Stimulated activated memory B cell treated with anti-CD40 and anti-IgM and Interleukin-4, amounts not matched to agents 10 μg/mL and 1 μg/mL and 100 μg/mL, for 72 hours (primary cell): ENCODE results near the gene VPS54.
"Not testable (repeated sequence)": the region's sequence is repeated elsewhere in the genome, so short reads cannot be mapped to it uniquely, and the experiment has no call there.

ENCODE experiments used
- ATAC-seq: fragments of 150-1000 bp; cut with Tn5 transposase; 2 replicates; pipeline ENCODE4 v1.10.0; 2021
- H3K27ac Mint-ChIP-seq: one replicate; pipeline ENCODE4 v1.8.0; 2022; ENCODE audit warnings: mild to moderate bottlenecking, mixed read lengths
- H3K27me3 Mint-ChIP-seq: one replicate; pipeline ENCODE4 v1.8.0; 2022; ENCODE audit warnings: mixed read lengths
- H3K36me3 Mint-ChIP-seq: one replicate; pipeline ENCODE4 v1.8.0; 2022; ENCODE audit warnings: mixed read lengths
- H3K4me1 Mint-ChIP-seq: one replicate; pipeline ENCODE4 v1.8.0; 2022; ENCODE audit warnings: mixed read lengths
- H3K4me3 Mint-ChIP-seq: one replicate; pipeline ENCODE4 v1.8.0; 2022; ENCODE audit warnings: mild to moderate bottlenecking, moderate library complexity, mixed read lengths
- H3K9me3 Mint-ChIP-seq: one replicate; pipeline ENCODE4 v1.8.0; 2022; ENCODE audit warnings: mixed read lengths

VPS54 gene

GRCh38 chr2:63991173-63991999 lies 27.8 kb downstream of the VPS54 start:
- not testable (repeated sequence) for H3K9me3 Mint-ChIP-seq, H3K27ac Mint-ChIP-seq, H3K27me3 Mint-ChIP-seq, ATAC-seq, H3K4me3 Mint-ChIP-seq, H3K4me1 Mint-ChIP-seq
- peaks cover 27% of the 10 kb centered on the region for H3K36me3 Mint-ChIP-seq

GRCh38 chr2:63990072-63990471 lies 29.2 kb downstream of the VPS54 start:
- H3K4me1 Mint-ChIP-seq: peaks cover 6% of the 10 kb centered on the region
- peaks cover 7% of the 10 kb centered on the region for H3K9me3 Mint-ChIP-seq

GRCh38 chr2:63988842-63989436 lies 30.3 kb downstream of the VPS54 start:
- Mint-ChIP-seq H3K36me3 (peaks cover 28% of the 10 kb centered on the region), H3K4me1 (peaks cover 11% of the 10 kb centered on the region)
- not testable (repeated sequence) for H3K4me3 Mint-ChIP-seq, H3K27me3 Mint-ChIP-seq, H3K27ac Mint-ChIP-seq, H3K9me3 Mint-ChIP-seq, ATAC-seq

More at GRCh38 chr2:63990072-63990471, 29.2 kb downstream of the VPS54 start:
- no peak overlapping the region for H3K27ac Mint-ChIP-seq
- H3K4me3 Mint-ChIP-seq: no peak overlapping the region
- ATAC-seq: no peak
- no peaks in the 10 kb centered on the region for H3K27me3 Mint-ChIP-seq
- peaks cover 27% of the 10 kb centered on the region for H3K36me3 Mint-ChIP-seq

GRCh38 chr2:63984606-63985359 lies 34.4 kb downstream of the VPS54 start:
- Mint-ChIP-seq H3K4me3 (no peak overlapping the region), H3K9me3 (no peaks in the 10 kb centered on the region), H3K27me3 (no peaks in the 10 kb centered on the region), H3K27ac (no peak overlapping the region), H3K36me3 (peaks cover 32% of the 10 kb centered on the region), H3K4me1 (peaks cover 11% of the 10 kb centered on the region)
- no peak for ATAC-seq

GRCh38 chr2:63983986-63984605 lies 35.1 kb downstream of the VPS54 start:
- peaks cover 34% of the 10 kb centered on the region for H3K36me3 Mint-ChIP-seq
- peaks cover 11% of the 10 kb centered on the region for H3K4me1 Mint-ChIP-seq
- no peaks in the 10 kb centered on the region for H3K9me3 Mint-ChIP-seq
- ATAC-seq: no peak
- no peak overlapping the region for H3K27ac Mint-ChIP-seq
- H3K27me3 Mint-ChIP-seq: no peaks in the 10 kb centered on the region
- no peak overlapping the region for H3K4me3 Mint-ChIP-seq

GRCh38 chr2:63982335-63982734 lies 36.9 kb downstream of the VPS54 start:
- H3K36me3 Mint-ChIP-seq: peaks cover 41% of the 10 kb centered on the region
- no peak for ATAC-seq
- peaks cover 18% of the 10 kb centered on the region for H3K4me1 Mint-ChIP-seq
- no peak overlapping the region for H3K4me3 Mint-ChIP-seq
- no peaks in the 10 kb centered on the region for H3K27me3 Mint-ChIP-seq
- no peaks in the 10 kb centered on the region for H3K9me3 Mint-ChIP-seq
- no peak overlapping the region for H3K27ac Mint-ChIP-seq

- peaks cover 44% of the 10 kb centered on the region for H3K36me3 Mint-ChIP-seq
- no peaks in the 10 kb centered on the region for H3K27me3 Mint-ChIP-seq
- H3K4me1 Mint-ChIP-seq: peaks cover 18% of the 10 kb centered on the region
- no peaks in the 10 kb centered on the region for H3K9me3 Mint-ChIP-seq
- ATAC-seq: no peak
- no peak overlapping the region for H3K4me3 Mint-ChIP-seq
- no peak overlapping the region for H3K27ac Mint-ChIP-seq
Observed at GRCh38 chr2:63981702-63982103, 37.5 kb downstream of the VPS54 start.

GRCh38 chr2:63980794-63981193 lies 38.4 kb downstream of the VPS54 start:
- peaks cover 44% of the 10 kb centered on the region for H3K36me3 Mint-ChIP-seq
- no peak overlapping the region for H3K27ac Mint-ChIP-seq
- ATAC-seq: no peak
- no peaks in the 10 kb centered on the region for H3K27me3 Mint-ChIP-seq
- peaks cover 13% of the 10 kb centered on the region for H3K4me1 Mint-ChIP-seq
- no peaks in the 10 kb centered on the region for H3K9me3 Mint-ChIP-seq
- H3K4me3 Mint-ChIP-seq: no peak overlapping the region

GRCh38 chr2:63977904-63978303 lies 41.3 kb downstream of the VPS54 start:
- ATAC-seq: peak; percentile 54
- Mint-ChIP-seq H3K36me3 (peaks cover 56% of the 10 kb centered on the region), H3K9me3 (no peaks in the 10 kb centered on the region), H3K27me3 (no peaks in the 10 kb centered on the region), H3K4me3 (no peak overlapping the region), H3K4me1 (peaks cover 7% of the 10 kb centered on the region), H3K27ac (no peak overlapping the region)

- Mint-ChIP-seq H3K9me3 (no peaks in the 10 kb centered on the region), H3K36me3 (peaks cover 42% of the 10 kb centered on the region), H3K27me3 (no peaks in the 10 kb centered on the region), H3K4me1 (peaks cover 7% of the 10 kb centered on the region), H3K4me3 (no peak overlapping the region), H3K27ac (no peak overlapping the region)
- no peak for ATAC-seq
Observed at GRCh38 chr2:63976125-63976510, 43.1 kb downstream of the VPS54 start.

- Mint-ChIP-seq H3K36me3 (peaks cover 42% of the 10 kb centered on the region), H3K27me3 (no peaks in the 10 kb centered on the region)
- no peak for ATAC-seq
Observed at GRCh38 chr2:63975437-63976124, 43.6 kb downstream of the VPS54 start.

GRCh38 chr2:63975036-63975435 lies 44.2 kb downstream of the VPS54 start:
- H3K27me3 Mint-ChIP-seq, H3K4me3 Mint-ChIP-seq, H3K9me3 Mint-ChIP-seq, H3K27ac Mint-ChIP-seq, ATAC-seq, H3K4me1 Mint-ChIP-seq: not testable (repeated sequence)
- H3K36me3 Mint-ChIP-seq: peaks cover 38% of the 10 kb centered on the region

More at GRCh38 chr2:63975437-63976124, 43.6 kb downstream of the VPS54 start:
- Mint-ChIP-seq H3K4me3 (no peak overlapping the region), H3K9me3 (no peaks in the 10 kb centered on the region), H3K27ac (no peak overlapping the region), H3K4me1 (peaks cover 7% of the 10 kb centered on the region)

GRCh38 chr2:63962186-63962585 lies 57.0 kb downstream of the VPS54 start:
- Mint-ChIP-seq H3K36me3 (peaks cover 32% of the 10 kb centered on the region), H3K27me3 (no peaks in the 10 kb centered on the region), H3K4me3 (no peak overlapping the region), H3K27ac (no peak overlapping the region), H3K9me3 (no peaks in the 10 kb centered on the region), H3K4me1 (no peaks in the 10 kb centered on the region)
- ATAC-seq: no peak

GRCh38 chr2:63950414-63950813 lies 68.8 kb downstream of the VPS54 start:
- Mint-ChIP-seq H3K27ac (no peak overlapping the region), H3K9me3 (peaks cover 7% of the 10 kb centered on the region), H3K27me3 (no peaks in the 10 kb centered on the region), H3K4me3 (no peak overlapping the region), H3K36me3 (peaks cover 44% of the 10 kb centered on the region), H3K4me1 (no peaks in the 10 kb centered on the region)
- ATAC-seq: no peak

GRCh38 chr2:63942788-63943187 lies 76.4 kb downstream of the VPS54 start:
- Mint-ChIP-seq H3K4me1 (no peaks in the 10 kb centered on the region), H3K36me3 (peaks cover 43% of the 10 kb centered on the region), H3K27me3 (no peaks in the 10 kb centered on the region), H3K9me3 (peaks cover 3% of the 10 kb centered on the region), H3K27ac (no peak overlapping the region), H3K4me3 (no peak overlapping the region)
- ATAC-seq: no peak
